Fibroblast of skin of left biceps (primary cell): ENCODE measurements around the gene PDE8B.
A peak's percentile ranks its signal among the peaks of the same experiment; 100 is the strongest.
"Not testable (repeated sequence)": the region's sequence is repeated elsewhere in the genome, so short reads cannot be mapped to it uniquely, and the experiment has no call there.

ENCODE experiments used
- DNase-seq, 2 experiments: peaks; one replicate each; pipeline ENCODE4 v3.0.0-alpha.2; 2013; ENCODE audit warnings: low read depth in 2 of 2

PDE8B gene

DNA sequence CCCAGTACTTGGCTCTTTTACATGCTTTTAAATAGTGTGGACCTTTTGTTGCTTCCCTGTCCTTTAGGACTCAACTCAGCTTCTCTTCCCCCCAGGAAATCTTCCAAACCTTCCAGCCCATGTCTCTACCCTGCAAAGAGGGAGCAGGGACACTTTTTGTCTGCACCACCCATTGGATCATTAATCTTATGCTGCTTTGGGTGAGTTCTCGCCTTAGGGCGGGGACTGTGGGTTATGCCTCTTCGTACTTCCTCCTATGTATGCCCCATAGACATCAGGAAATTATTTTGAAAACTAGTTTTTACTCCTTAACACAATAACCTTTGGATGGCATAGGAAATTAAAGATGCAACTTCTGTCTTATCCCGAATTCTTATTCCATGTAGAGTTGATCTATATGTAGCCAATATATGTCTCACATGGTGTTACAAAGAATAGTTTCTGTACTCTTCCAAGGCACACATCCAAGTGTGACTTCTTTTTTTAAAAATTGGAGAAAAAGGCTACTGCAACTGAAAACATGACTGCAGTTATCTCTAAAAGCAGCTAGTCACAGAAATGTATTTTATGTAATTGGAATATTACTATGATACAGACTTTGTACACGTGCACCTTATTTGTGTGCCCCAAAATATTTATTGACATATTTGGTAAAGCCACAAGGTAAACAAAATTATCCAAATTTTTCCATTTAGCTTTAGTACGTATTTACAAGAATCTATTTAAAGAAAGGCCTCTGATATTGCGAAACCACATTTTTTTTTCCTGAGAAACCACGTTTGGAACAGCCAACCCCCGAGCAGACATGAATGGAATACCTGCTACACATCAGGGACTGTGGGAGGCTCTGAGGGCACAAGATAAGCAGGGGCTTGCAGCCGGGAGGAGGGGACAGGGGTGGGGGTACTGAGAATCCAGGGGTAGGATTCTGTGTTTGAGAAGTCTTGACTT is 148.1 kb downstream of the PDE8B start:
- DNase-seq: peak; percentile 36 to 37

DNA sequence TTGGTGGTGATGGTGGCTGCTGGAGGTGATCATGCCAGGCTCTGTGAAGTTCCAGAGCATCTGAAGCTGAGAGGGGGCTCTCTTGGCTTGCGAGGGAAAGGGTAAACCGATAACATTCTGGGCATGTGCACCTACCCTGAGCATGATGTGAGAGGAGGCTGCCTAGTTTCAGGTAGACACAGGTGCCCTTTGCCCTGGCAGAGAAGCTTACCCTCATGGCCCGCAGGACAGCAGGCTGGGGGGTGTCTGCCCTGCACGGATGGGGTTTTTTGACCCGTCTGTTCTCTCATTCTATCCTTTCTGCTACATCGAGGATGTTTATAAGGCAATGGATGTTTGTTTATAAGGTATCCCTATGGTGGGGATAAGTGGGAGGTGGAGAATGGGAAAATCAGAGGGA is 148.8 kb downstream of the PDE8B start:
- DNase-seq: no peak

DNA sequence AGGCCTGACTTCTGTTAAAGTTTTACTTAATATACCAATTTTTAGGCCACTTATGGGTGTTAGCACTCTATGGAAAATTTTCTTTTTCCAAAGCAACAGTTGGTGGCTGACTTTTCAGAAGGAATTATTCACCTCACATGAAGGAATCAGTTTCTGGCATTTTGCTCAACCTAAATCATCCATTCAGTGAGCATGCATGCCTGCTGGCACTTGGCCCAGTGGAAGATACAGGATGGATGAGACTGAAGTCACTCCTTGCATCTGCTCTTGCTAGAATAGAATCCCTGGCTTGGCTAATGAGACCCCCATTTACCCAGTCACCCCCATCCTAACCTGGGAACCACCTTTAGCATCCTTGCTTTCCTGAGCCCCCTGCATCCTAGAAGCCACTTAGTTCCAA is 149.9 kb downstream of the PDE8B start:
- peak in 1 of 2 experiments; percentile 4 for DNase-seq

DNA sequence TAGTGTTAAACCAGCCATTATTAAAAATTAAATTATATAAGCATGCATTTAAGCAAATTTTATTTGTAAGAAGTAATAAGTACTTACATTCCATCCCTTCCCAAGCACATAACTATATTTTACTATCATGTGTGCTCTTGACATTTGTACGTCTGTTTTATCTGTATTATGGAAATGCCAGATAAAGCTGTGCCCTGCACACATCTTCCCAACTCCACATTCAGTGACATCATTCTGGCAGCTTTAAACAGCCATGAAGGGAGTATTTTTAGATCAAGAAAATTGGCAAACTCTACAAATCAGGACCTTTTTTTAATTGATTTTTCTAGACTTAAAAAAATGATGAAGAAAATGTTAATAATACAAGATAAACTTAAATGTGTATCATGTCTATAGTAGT is 150.5 kb downstream of the PDE8B start:
- no peak for DNase-seq

DNA sequence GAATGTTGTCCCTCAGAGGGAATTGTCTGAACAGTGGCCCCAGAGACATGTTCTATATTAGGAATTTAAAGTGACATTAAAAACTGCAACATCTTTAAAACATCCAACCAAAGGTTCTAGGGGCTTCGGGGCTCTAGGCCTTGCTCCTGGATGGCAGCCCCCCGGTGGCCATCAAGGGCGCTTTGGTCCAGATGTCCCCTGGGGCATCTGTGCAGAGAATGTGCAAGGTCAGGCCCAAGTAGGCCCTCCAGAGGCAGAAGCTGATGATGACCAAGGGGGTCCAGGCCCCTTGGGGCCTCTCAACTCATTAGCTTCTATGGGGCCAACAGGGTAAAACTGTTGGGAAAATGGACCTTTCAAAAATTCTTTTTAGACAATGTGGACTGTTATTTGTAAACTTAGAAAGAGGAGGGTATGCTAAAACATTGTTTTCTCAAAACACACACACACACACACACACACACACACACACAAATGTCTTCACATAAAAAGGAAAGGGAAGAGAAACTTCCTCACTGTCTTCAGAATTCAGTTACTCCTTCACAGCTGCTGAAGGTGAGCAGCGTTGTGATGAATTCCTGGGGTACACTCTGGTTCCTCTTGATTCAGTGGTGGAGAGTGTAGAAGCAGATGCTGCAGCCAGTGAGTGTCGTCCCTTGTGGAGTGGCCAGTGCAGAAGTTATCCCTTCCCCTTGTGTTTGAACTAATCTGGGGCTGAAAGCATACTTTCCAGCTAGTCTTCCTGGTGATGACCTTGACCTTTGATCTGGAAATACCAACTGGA is 156.4 kb downstream of the PDE8B start:
- DNase-seq: no peak

DNA sequence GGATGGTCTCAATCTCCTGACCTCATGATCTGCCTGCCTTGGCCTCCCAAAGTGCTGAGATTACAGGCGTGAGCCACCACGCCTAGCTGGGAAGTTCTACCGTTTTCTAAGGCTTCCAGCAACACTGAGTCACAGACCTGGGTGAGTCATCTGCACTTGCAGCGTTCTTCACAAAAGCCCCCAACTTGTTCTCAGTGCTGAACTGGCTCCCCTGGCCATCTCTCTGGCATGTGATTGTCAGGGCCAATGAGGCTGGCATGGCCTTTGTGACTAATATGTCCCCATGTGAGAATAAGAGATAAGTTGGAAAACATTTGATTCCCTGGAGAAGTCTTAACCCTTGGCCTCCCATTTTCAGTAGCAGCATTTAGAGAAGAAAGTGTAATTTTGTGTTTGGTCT is 157.3 kb downstream of the PDE8B start:
- no peak for DNase-seq

DNA sequence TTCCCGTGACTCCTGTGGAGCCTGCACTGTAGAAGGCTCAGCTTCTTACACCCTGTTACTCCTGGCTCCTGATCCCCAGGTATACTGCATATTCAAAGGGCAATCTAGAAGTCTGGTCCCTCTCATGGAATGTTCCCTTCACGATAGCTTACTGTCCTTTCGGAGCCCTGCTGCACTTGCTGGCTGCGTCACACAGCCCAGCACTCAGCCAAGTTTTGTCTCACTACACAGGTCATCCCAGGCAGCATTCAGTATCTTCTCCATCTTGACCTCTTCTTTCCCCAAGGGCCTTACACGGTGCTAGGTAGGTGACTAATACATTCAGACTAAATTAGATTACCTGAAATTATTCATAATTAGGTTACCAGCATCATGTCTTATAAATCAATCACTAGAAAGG is 157.9 kb downstream of the PDE8B start:
- DNase-seq: no peak

DNA sequence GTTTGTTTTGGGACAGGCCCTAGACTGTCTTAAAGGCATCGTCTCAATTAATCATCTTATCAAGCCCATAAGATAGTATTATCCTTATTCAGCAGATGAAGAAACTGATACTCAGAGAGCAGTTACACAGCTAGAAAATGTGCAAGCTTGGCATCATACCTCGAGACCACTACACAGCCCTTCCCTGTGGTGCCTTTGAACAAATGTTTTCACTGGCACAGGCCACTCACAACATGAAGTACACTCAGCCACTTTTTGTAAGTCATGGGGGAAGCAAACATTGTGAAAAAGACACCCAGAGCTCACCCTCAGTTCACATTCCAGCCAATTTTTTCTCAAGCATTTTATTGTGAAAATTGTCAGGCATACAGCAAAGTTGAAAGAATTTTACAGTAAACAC is 159.1 kb downstream of the PDE8B start:
- DNase-seq: no peak

DNA sequence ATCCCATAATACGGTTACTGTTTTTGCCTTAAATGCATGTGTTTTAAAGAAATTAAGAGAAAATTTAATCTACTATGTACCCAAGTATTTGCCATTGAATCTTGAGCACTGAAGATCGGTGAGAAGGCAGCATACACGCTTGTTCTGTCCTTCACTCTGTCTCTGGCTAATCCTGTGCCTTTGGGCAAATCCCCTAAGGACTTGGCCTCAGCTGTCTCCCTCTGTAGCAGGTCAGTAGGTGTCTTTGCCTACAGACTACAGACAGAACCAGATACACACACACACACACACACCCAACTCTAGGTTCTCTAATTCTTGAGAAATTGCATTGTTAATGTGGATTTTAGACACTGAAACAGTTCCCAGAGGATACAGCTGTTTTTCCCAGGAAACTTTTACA is 164.2 kb downstream of the PDE8B start:
- no peak for DNase-seq

DNA sequence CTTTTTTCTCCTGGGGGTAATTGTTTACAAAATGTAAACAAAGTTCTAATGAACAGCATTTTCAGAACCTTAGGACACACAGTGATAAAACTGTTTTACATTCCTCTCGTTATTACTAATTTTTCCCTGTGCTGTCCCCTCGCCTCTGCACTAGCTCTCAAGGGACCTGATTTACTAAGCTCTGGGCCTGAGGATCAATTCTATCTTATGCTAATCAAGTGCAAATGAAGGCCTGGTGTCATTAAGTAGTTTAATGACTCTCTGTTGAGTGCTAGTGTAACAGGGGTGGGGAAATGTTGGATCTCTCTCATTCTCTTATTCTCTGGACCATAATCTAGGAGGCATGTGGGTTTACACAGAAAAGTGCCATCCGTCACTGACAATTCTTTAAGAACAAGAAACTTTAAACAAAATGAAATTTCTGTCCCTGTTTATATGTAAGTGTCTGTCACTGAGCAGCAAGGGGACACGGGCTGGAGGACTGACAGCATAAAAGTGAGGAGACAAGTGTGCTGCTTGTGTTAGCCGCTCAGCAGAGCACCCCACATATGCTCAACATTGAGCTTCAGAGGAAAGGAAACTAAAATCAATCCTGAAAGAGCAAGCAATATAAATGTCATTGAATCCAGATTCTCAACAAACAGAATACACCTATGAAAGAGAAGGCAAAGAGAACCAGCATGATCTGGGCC is 166.3 kb downstream of the PDE8B start:
- DNase-seq: no peak

DNA sequence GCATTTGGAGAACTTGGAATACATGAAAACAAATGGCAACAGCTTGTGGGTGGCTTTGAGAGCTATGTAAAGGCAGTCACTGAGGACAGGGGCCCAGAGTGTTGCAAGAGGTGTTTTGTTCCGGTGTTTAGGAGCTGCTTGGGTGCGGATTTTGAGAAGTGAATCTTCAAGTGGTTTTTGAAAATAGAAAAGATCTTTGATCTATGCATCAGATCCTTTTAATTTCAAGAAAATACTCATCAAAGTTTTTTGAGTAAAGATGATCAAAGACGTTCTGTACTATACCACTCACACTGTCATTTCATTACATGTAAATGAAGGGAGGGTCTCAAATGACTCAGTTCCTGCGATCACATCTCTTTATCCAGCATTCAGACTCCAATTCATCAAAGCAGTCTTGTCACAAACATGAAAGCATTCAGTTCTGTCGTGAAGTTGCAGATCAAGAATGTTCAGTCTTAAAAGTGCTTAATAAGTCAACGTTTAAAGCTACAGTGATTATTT is 169.1 kb downstream of the PDE8B start:
- DNase-seq: no peak

DNA sequence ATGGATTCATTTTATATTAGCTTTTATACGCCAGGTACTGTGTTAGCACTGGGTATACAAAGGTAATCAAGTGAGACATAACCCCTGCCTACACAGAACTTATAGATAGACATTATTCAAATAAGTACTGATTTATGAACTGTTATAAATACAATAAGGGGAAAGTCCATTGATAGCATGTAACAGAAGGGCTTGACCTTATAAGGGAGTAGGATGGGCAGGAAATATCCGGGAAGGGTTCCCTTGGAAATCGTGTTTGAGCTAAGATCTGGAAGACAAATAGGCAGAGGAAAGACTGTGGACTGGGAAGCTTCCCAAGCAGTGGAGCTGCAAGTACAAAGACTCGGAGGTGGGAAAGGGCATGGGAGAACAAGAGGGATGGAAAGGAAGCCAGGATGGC is 170.2 kb downstream of the PDE8B start:
- DNase-seq: no peak

DNA sequence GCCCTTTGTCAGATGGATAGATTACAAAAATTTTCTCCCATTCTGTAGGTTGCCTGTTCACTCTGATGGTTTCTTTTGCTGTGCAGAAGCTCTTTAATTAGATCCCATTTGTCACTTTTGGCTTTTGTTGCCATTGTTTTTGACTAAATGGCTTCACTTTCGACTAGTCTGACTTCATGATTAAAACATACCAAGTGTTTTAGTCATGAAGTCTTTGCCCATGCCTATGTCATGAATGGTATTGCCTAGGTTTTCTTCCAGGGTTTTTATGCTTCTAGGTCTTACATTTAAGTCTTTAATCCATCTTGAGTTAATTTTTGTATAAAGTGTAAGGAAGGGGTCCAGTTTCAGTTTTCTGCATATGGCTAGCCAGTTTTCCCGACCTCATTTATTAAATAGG is 172.9 kb downstream of the PDE8B start:
- DNase-seq: not testable (repeated sequence)

DNA sequence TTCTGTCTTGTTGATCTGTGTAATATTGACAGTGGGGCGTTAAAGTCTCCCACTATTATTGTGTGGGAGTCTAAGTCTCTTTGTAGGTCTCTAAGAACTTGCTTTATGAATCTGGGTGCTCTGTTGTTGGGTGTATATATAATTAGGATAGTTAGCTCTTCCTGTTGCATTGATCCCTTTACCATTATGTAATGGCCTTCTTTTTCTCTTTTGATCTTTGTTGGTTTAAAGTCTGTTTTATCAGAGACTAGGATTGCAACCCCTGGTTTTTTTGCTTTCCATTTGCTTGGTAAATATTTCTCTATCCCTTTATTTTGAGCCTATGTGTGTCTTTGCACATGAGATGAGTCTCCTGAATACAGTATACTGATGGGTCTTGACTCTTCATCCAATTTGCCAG is 175.9 kb downstream of the PDE8B start:
- DNase-seq: not testable (repeated sequence)

DNA sequence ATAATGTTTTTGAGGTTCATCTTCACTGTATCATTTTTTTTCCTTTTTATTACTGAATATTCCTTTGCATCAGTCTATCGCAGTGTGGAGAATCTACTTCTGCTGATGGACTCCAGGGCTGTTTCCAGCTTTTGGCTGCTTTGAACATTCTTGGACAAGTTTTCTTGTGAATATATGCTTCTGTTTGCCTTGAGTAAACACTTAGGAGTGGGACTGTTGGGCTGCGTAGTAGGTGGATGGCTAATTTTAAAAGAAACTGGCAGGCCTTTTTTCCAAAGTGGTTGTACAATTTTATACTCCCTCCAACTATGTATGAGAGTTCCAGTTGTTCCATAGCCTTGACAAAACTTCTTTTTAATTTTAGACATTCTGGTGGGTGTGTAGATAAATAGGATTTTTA is 179.3 kb downstream of the PDE8B start:
- DNase-seq: no peak

DNA sequence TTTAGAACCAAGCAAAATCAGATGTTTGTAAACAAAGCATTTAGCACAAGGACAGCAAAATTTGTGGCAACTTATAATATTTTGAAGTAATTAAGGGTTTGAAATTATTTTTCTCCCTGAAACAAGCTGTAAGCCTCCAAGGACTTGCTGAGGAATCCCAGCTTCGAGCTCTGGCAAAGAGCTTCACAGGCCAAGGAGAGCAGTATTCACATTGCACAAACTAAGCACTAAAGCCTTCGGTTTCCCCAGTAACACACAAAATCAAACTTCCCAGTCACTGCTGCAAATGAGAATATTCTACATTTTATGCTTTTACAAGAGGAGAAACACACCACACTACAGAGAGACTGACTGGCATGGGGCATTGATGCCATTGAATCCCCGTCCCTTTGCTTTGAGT is 179.7 kb downstream of the PDE8B start:
- no peak for DNase-seq

DNA sequence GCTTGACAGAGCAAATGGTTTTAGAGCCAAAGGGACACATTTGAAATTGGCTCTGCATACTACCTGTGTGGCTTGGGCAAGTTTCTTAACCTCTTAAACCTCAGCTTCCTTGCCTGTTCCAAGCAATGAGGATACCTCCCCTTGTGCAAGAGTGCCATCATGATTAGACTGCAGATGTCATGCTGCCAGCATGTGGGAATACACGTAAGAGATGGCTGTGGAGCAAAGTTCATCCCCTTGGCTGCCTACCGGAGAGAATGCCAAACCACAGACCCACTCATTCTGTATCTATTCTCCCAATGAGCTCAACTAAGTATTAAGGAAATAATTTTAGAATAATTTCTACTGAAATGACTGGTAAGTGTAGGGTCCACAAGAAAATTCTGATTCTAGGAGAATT is 180.3 kb downstream of the PDE8B start:
- peak in 1 of 2 experiments; percentile 9 for DNase-seq

DNA sequence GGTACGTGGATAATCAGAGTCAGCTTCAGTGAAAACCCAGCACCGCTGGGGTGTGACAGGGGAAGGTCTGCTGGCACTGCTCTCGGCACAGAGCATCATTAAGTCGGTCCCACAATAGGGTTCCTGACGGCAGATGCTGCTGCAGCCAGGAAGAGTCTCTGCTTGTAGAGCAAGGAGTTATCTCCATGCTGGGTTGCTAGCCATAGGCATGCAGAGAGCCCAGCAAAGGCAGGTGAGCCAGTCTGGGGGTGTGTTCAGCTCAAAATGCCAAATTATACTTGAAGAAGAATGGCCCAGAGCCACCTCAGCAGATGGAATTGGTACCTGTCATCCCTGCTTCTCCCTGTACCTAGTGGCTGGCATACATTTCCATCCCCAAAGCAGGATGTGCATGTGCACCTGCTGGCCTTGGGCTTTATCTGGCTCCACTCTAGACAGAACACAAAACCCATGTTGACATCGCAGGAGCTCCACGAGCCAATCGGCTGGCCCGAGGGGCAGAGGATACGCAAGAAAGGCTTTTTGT is 180.8 kb downstream of the PDE8B start:
- DNase-seq: no peak

DNA sequence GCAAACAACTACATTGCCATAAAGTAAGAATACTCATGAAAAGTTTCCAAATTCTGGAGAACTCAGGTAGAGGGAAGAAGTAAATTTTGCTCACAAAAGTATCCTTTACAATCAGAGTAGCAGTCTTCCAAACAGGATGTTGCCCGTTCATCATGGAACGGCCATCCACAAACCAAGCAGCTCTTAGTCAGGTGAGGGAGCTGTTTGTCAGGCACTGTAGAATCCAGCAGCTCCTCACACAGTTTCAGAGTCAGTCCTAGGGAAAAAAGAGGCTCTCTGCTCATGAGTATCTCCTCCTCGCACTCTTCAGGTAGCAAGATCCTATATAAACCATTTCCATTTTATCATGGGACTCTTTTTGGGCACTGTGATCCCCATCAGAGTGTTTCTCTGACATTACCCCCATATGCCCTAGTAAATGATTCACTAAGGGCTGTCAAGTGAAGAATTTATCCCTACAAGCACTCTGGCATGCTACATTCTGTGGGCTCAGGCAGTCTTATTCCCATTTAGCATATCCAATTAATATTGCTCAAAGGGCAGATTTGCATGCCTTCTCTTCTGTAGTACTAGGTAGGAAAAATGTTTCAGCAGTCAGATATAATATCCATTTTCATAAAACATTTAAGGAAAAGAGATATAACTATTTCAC is 183.7 kb downstream of the PDE8B start:
- DNase-seq: no peak

DNA sequence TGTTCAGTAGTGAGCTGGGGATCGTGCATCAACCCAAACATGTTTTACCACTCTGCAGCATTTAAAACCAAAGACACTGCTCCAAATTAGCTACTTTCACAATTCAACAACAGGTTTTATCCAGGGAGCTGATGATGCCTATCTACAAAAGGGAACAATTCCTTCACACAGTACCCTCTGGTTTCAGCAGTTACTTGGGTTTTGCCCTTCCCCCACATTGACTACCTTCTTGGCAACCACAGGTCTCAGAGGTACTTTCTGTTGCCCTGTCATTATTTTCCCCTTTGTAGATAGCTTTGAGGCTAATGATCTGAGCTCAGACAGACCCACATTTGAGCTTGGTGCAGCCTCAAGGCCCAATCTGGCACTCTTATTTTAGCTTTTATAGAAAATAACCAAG is 185.5 kb downstream of the PDE8B start:
- DNase-seq: no peak

DNA sequence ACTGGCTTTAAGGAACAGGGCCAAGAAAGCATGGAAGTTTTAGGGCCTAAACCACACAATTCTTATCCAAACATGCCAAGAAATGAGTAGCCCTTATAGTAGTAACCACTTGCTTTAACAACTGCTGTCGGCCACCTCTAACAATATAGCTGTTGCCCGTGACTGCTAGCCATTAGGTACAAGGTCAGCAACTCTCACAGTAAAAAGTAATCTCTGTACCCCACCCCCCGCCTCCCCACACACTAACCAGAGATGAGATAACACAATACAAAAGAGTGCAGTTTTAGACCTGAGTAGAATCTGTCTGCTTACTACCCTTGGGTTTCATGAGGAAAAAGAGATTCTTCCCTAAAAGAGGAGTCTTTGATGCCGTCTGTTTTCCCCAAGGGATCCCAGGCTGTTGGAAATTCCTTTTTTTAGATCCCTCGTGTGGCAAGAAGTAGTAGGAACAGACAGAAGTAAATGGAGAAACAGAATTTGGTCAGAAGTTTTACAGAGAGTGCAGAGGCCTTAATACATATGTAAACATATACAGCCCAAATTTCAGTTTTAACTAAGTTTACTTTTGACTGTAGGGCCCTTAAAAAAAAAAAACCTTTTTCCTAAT is 187.3 kb downstream of the PDE8B start:
- DNase-seq: no peak
